ENCODE data around the gene TIMP3. TPM values are rescaled to one million over a fixed set of nuclear protein-coding genes. Genes with fewer than 3 reads are reported as not detected.
A peak's percentile ranks its signal among the peaks of the same experiment; 100 is the strongest.

Gene TIMP3
- polyA plus RNA-seq, 1 of the 3 experiments (the other 2 are of a cell fraction) = 26.1 TPM

GRCh38 chr22:32832174-32832573, 30.7 kb downstream of the TIMP3 start:
- no peaks in the 10 kb centered on the region for H3K79me2 ChIP-seq (ENCODE audit: insufficient read depth)
- H3K4me1 ChIP-seq (ENCODE audit: control insufficient read depth in 1 of 2, insufficient read depth in 2 of 2, low read depth in 1 of 2, low read length in 1 of 2) = peaks cover 0 to 6% of the 10 kb centered on the region in 2 experiments; a peak in 1 of 4 replicates
- no peaks in the 10 kb centered on the region for H3F3A ChIP-seq (replicated peaks; ENCODE audit: insufficient read depth)
- H3K27me3 ChIP-seq (ENCODE audit: insufficient read depth) = no peaks in the 10 kb centered on the region
- no peak overlapping the region for H2AFZ ChIP-seq (ENCODE audit: low read depth)
- no peak overlapping the region for H3K9ac ChIP-seq
- no peak overlapping the region for H3K4me2 ChIP-seq
- H3K4me3 ChIP-seq (ENCODE audit: low read depth in 2 of 2, low read length in 1 of 2) = no peak overlapping the region
- no peak for DNase-seq
- H3K9me3 ChIP-seq = no peaks in the 10 kb centered on the region
- no peaks in the 10 kb centered on the region for H3K9me2 ChIP-seq
- 59% methylated on average over 4 of the region's 4 CpGs for WGBS (ENCODE audit: low lambda C conversion rate)
- CTCF ChIA-PET = interaction anchor here (0.8 to 5.7 kb wide), 6 partner anchors 17 to 303 kb away, joined by 3 to 18 read pairs (median 4); no protein-coding TSS in a partner anchor
- POLR2A ChIA-PET = no interaction called here
- H4K20me1 ChIP-seq (ENCODE audit: insufficient read depth) = peaks cover 3% of the 10 kb centered on the region; the same call in 1 of the 2 replicates
- no peak for TF ChIP-seq ZBTB33 (IDR thresholded peaks at IDR 0.05; ENCODE audit: borderline replicate concordance, low read depth)
- TF ChIP-seq RFX5 (IDR thresholded peaks at IDR 0.05; ENCODE audit: low read length) = no peak
- no peak for TF ChIP-seq NFIC (IDR thresholded peaks at IDR 0.05; ENCODE audit: borderline replicate concordance)
- TF ChIP-seq, protein P1, sequence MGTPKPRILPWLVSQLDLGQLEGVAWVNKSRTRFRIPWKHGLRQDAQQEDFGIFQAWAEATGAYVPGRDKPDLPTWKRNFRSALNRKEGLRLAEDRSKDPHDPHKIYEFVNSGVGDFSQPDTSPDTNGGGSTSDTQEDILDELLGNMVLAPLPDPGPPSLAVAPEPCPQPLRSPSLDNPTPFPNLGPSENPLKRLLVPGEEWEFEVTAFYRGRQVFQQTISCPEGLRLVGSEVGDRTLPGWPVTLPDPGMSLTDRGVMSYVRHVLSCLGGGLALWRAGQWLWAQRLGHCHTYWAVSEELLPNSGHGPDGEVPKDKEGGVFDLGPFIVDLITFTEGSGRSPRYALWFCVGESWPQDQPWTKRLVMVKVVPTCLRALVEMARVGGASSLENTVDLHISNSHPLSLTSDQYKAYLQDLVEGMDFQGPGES (IDR thresholded peaks at IDR 0.05; ENCODE audit: low read depth, low read length) = no peak
- TF ChIP-seq POLR2AphosphoS5 (IDR thresholded peaks at IDR 0.05; ENCODE audit: low read depth, low read length) = no peak
- no peak for TF ChIP-seq GATA2 (CRISPR knock-in tag; IDR thresholded peaks at IDR 0.05)
- TF ChIP-seq GABPA (IDR thresholded peaks at IDR 0.05; ENCODE audit: low read depth) = no peak
- TF ChIP-seq, protein P2, sequence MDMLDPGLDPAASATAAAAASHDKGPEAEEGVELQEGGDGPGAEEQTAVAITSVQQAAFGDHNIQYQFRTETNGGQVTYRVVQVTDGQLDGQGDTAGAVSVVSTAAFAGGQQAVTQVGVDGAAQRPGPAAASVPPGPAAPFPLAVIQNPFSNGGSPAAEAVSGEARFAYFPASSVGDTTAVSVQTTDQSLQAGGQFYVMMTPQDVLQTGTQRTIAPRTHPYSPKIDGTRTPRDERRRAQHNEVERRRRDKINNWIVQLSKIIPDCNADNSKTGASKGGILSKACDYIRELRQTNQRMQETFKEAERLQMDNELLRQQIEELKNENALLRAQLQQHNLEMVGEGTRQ (IDR thresholded peaks at IDR 0.05; ENCODE audit: borderline replicate concordance, low read depth, low read length) = no peak
- no peaks in the 10 kb centered on the region for H3K36me3 ChIP-seq (replicated peaks in 1 of 2; ENCODE audit: control insufficient read depth in 1 of 2, insufficient read depth in 2 of 2, low read length in 1 of 2)
- H3K27ac ChIP-seq (ENCODE audit: low read depth in 2 of 2, low read length in 1 of 2) = no peak overlapping the region

- no peaks in the 10 kb centered on the region for H3K36me3 ChIP-seq (replicated peaks in 1 of 2; ENCODE audit: control insufficient read depth in 1 of 2, insufficient read depth in 2 of 2, low read length in 1 of 2)
These were observed 35.0 kb downstream of the TIMP3 start for GRCh38 chr22:32836280-32837123.

More at GRCh38 chr22:32836280-32837123, 35.0 kb downstream of the TIMP3 start:
- H2AFZ ChIP-seq (ENCODE audit: low read depth) = no peak overlapping the region
- POLR2A ChIA-PET = no interaction called here
- no peaks in the 10 kb centered on the region for H3K9me2 ChIP-seq
- no peaks in the 10 kb centered on the region for H3K79me2 ChIP-seq (ENCODE audit: insufficient read depth)
- no peak overlapping the region for H3K9ac ChIP-seq
- TF ChIP-seq FOSL2 (IDR thresholded peaks at IDR 0.05; ENCODE audit: borderline replicate concordance, low read depth) = no peak
- TF ChIP-seq CTCF (IDR thresholded peaks at IDR 0.05) = peak; percentile 68
- peak; percentile 43; the same call in 1 of the 2 replicates for TF ChIP-seq RAD21 (IDR thresholded peaks at IDR 0.05; ENCODE audit: low read length)
- no peak overlapping the region for H3K27ac ChIP-seq (ENCODE audit: low read depth in 2 of 2, low read length in 1 of 2)
- 48% methylated on average over 7 of the region's 7 CpGs for WGBS (ENCODE audit: low lambda C conversion rate)
- H3K4me1 ChIP-seq (ENCODE audit: control insufficient read depth in 1 of 2, insufficient read depth in 2 of 2, low read depth in 1 of 2, low read length in 1 of 2) = peaks cover 0 to 21% of the 10 kb centered on the region in 2 experiments; a peak in 1 of 4 replicates
- H3F3A ChIP-seq (replicated peaks; ENCODE audit: insufficient read depth) = no peaks in the 10 kb centered on the region
- no peaks in the 10 kb centered on the region for H3K27me3 ChIP-seq (ENCODE audit: insufficient read depth)
- no peak overlapping the region for H3K4me3 ChIP-seq (ENCODE audit: low read depth in 2 of 2, low read length in 1 of 2)
- CTCF ChIA-PET = interaction anchor here (0.7 to 3.4 kb wide), 19 partner anchors 9 to 308 kb away, joined by 3 to 17 read pairs (median 4); no protein-coding TSS in a partner anchor
- no peak overlapping the region for H3K4me2 ChIP-seq
- H3K9me3 ChIP-seq = no peaks in the 10 kb centered on the region
- peaks cover 3% of the 10 kb centered on the region; the same call in 1 of the 2 replicates for H4K20me1 ChIP-seq (ENCODE audit: insufficient read depth)
- DNase-seq = peak; percentile 51

Data from SK-N-SH (cell line).